Endodermal cell (in vitro differentiated cells): Measurements from ENCODE around the gene LRIG3. TPM values are rescaled to one million over a fixed set of nuclear protein-coding genes. Genes with fewer than 3 reads are reported as not detected.

ENCODE experiments used
- DNase-seq: peaks from one replicate; pipeline ENCODE4 v3.0.0-alpha.2; 2017
- H3K27ac ChIP-seq: 2 replicates; pipeline ENCODE4 v1.5.1; 2013; ENCODE audit warnings: mild to moderate bottlenecking, low read depth, low read length, moderate library complexity
- H3K27me3 ChIP-seq: 2 replicates; pipeline ENCODE4 v1.6.1; 2013; ENCODE audit warnings: mild to moderate bottlenecking, low read length, moderate library complexity; ENCODE audit not compliant: insufficient read depth, control insufficient read depth, poor library complexity, severe bottlenecking
- H3K36me3 ChIP-seq: 2 replicates; pipeline ENCODE4 v1.7.0; 2013; ENCODE audit warnings: mild to moderate bottlenecking, low read length, moderate library complexity; ENCODE audit not compliant: control insufficient read depth, insufficient read depth
- H3K4me1 ChIP-seq: one replicate; pipeline ENCODE4 v1.7.0; 2013; ENCODE audit warnings: low read length; ENCODE audit not compliant: control insufficient read depth, insufficient read depth
- H3K4me3 ChIP-seq: 2 replicates; pipeline ENCODE4 v1.5.1; 2013; ENCODE audit warnings: mild to moderate bottlenecking, low read length, moderate library complexity
- H3K9ac ChIP-seq: 2 replicates; pipeline ENCODE4 v1.6.1; 2013; ENCODE audit warnings: mild to moderate bottlenecking, low read length, moderate library complexity; ENCODE audit not compliant: poor library complexity, severe bottlenecking; ENCODE audit errors: extremely low read depth
- H3K9me3 ChIP-seq: 2 replicates; pipeline ENCODE4 v1.6.1; 2013; ENCODE audit warnings: mild to moderate bottlenecking, low read length, moderate library complexity; ENCODE audit not compliant: control insufficient read depth
- H3K27ac Mint-ChIP-seq: 2 replicates; pipeline ENCODE4 v1.8.0; 2020; ENCODE audit warnings: mixed read lengths
- H3K27me3 Mint-ChIP-seq: 2 replicates; pipeline ENCODE4 v1.8.0; 2021; ENCODE audit warnings: mild to moderate bottlenecking, mixed read lengths; ENCODE audit not compliant: insufficient read depth
- H3K36me3 Mint-ChIP-seq: 2 replicates; pipeline ENCODE4 v1.8.0; 2020; ENCODE audit warnings: low read depth, mixed read lengths
- H3K4me1 Mint-ChIP-seq: 2 replicates; pipeline ENCODE4 v1.8.0; 2020; ENCODE audit warnings: mixed read lengths
- H3K4me3 Mint-ChIP-seq: 2 replicates; pipeline ENCODE4 v1.8.0; 2020; ENCODE audit warnings: mild to moderate bottlenecking, moderate library complexity, mixed read lengths
- H3K9me3 Mint-ChIP-seq: 2 replicates; pipeline ENCODE4 v1.8.0; 2020; ENCODE audit warnings: mild to moderate bottlenecking, mixed read lengths
- CTCF ChIP-seq: fragments of 200-600 bp; sonication (generic); conservative IDR thresholded peaks from 2 replicates; pipeline ENCODE4 v1.5.0; 2021; ENCODE audit warnings: antibody characterized with exemption, mild to moderate bottlenecking
- WGBS, 2 experiments: methylation state at CpG; one replicate each; pipeline versions ENCODE4 v1.1.5 to v1.1.7; 2013; ENCODE audit warnings: missing lambda C conversion rate in 2 of 2, mixed read lengths in 1 of 2; ENCODE audit not compliant: insufficient coverage in 1 of 2, insufficient read length in 1 of 2; 5-methylcytosine and 5-hydroxymethylcytosine counted together
- total RNA-seq, 2 donors: library from RNA; stranded (reverse); fragmentation: NEBNext Ultra II Directional in 1 of 2; extraction: Animal tissue kit (Norgen Biotek cat#: 25700) in 1 of 2; gene quantifications; 2 replicates in 1 of 2; 3 replicates in 1 of 2; pipeline ENCODE4 v1.2.1, GENCODE V29; 2021

LRIG3 gene
- total RNA-seq, 2 donors from 2014 or later, result 196 to 367 TPM

GRCh38 chr12:58925751-58926150, 5.4 kb upstream of the LRIG3 start:
- peak overlapping the region; percentile 3 for H3K4me3 Mint-ChIP-seq
- Histone ChIP-seq H3K27ac (peak overlapping the region; percentile 42), H3K4me3 (peak overlapping the region; percentile 63), H3K9ac (peak overlapping the region; percentile 29), H3K36me3 (no peaks in the 10 kb centered on the region), H3K4me1 (peaks cover 10% of the 10 kb centered on the region), H3K27me3 (no peaks in the 10 kb centered on the region), H3K9me3 (no peaks in the 10 kb centered on the region)
- H3K36me3 Mint-ChIP-seq, result no peaks in the 10 kb centered on the region
- WGBS, 2 experiments, result 32% methylated on average over 2 of the region's 2 CpGs; no CpG with 5 or more reads in 1 of the 2 experiments
- DNase-seq, result peak; percentile 68
- peak overlapping the region; percentile 86 for H3K27ac Mint-ChIP-seq
- peaks cover 54% of the 10 kb centered on the region for H3K4me1 Mint-ChIP-seq
- no peaks in the 10 kb centered on the region for H3K27me3 Mint-ChIP-seq
- TF ChIP-seq CTCF, result no peak
- no peaks in the 10 kb centered on the region for H3K9me3 Mint-ChIP-seq

DNA sequence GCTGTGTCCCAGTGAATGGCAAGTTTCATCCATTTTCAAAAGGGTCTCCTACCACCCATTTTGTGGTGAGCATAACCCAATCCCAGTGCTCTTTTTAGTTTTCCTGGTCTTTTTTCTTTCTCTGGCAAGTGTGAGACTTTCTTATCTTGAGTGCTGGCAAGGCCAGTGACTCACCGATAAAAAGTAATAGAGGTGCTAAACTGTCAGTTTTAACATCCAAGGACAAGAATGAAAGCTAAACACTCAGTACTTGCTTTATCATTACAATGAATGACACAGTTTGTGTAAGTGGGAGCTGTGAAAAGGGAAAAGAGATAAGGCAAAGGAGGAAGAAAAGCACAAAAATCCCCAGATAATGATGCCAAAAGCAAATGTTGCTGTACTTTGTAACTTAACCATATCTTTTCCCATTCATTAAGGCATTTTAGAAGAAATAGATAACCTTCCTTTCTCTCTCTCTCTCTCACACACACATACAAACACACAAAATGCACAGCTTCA, 4.9 kb upstream of the LRIG3 start:
- Mint-ChIP-seq H3K4me3 (peak overlapping the region; percentile 3), H3K9me3 (no peaks in the 10 kb centered on the region), H3K36me3 (no peaks in the 10 kb centered on the region), H3K27me3 (no peaks in the 10 kb centered on the region), H3K4me1 (peaks cover 56% of the 10 kb centered on the region), H3K27ac (peak overlapping the region; percentile 86)
- H3K27ac ChIP-seq, result peak overlapping the region; percentile 42
- no peaks in the 10 kb centered on the region for H3K36me3 ChIP-seq
- H3K9me3 ChIP-seq, result no peaks in the 10 kb centered on the region
- peak; percentile 81 for DNase-seq
- TF ChIP-seq CTCF, result no peak
- H3K4me1 ChIP-seq, result peaks cover 10% of the 10 kb centered on the region
- 0% methylated on average over 1 of the region's 1 CpG; no CpG with 5 or more reads in 1 of the 2 experiments for WGBS, 2 experiments
- H3K4me3 ChIP-seq, result peak overlapping the region; percentile 63
- H3K27me3 ChIP-seq, result no peaks in the 10 kb centered on the region
- H3K9ac ChIP-seq, result peak overlapping the region; percentile 29

GRCh38 chr12:58924652-58925051, 4.3 kb upstream of the LRIG3 start:
- peak overlapping the region; percentile 86 for H3K27ac Mint-ChIP-seq
- Histone ChIP-seq H3K27ac (no peak overlapping the region), H3K36me3 (no peaks in the 10 kb centered on the region), H3K9ac (peak overlapping the region; percentile 21), H3K9me3 (no peaks in the 10 kb centered on the region), H3K27me3 (no peaks in the 10 kb centered on the region), H3K4me1 (peaks cover 10% of the 10 kb centered on the region), H3K4me3 (no peak overlapping the region)
- H3K4me1 Mint-ChIP-seq, result peaks cover 56% of the 10 kb centered on the region
- no peak for DNase-seq
- TF ChIP-seq CTCF, result no peak
- no peaks in the 10 kb centered on the region for H3K27me3 Mint-ChIP-seq
- no peaks in the 10 kb centered on the region for H3K36me3 Mint-ChIP-seq
- WGBS, 2 experiments, result 40 to 86% methylated on average over 1 of the region's 1 CpG
- H3K4me3 Mint-ChIP-seq, result no peak overlapping the region
- no peaks in the 10 kb centered on the region for H3K9me3 Mint-ChIP-seq
